ENCODE results near the gene ZNF618.

DNA sequence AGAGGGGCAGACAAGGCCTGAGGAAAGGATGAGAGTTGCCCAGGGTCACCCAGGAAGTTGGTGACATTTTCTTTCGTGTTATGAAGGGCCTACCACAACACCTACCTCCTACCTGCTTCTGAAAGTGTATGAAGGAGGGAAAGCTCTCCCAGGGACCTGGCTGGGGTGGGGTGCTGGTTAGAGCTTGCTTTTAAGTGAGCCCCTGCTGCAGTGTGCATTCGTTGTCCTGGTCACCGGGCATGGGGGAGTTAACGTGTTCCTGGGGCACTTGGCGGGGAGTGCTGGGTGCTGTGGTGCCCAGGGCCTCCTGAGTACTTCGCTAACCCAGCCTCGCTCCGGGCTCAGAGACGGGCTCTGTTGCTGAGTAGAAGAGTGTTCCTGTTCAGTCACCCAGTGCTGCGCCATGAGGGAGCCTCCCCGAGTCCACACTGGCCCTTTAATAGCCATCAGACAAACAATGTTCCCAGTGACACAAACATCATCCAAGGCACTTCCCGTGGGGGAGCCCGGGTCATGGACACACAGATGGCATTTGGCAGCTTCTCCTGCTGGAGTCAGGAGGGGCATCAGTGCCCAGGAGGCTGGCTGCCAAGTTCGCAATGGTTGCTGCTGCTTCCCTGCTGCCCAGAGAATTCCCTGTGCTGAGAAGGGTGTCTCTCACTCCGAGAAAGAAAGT, 116.3 kb downstream of the ZNF618 start:
- TF ChIP-seq, protein P1, sequence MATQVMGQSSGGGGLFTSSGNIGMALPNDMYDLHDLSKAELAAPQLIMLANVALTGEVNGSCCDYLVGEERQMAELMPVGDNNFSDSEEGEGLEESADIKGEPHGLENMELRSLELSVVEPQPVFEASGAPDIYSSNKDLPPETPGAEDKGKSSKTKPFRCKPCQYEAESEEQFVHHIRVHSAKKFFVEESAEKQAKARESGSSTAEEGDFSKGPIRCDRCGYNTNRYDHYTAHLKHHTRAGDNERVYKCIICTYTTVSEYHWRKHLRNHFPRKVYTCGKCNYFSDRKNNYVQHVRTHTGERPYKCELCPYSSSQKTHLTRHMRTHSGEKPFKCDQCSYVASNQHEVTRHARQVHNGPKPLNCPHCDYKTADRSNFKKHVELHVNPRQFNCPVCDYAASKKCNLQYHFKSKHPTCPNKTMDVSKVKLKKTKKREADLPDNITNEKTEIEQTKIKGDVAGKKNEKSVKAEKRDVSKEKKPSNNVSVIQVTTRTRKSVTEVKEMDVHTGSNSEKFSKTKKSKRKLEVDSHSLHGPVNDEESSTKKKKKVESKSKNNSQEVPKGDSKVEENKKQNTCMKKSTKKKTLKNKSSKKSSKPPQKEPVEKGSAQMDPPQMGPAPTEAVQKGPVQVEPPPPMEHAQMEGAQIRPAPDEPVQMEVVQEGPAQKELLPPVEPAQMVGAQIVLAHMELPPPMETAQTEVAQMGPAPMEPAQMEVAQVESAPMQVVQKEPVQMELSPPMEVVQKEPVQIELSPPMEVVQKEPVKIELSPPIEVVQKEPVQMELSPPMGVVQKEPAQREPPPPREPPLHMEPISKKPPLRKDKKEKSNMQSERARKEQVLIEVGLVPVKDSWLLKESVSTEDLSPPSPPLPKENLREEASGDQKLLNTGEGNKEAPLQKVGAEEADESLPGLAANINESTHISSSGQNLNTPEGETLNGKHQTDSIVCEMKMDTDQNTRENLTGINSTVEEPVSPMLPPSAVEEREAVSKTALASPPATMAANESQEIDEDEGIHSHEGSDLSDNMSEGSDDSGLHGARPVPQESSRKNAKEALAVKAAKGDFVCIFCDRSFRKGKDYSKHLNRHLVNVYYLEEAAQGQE (IDR thresholded peaks at IDR 0.05; ENCODE audit: insufficient read depth in 1 of 2, low read depth in 2 of 2, low read length in 1 of 2), result no peak
- TF ChIP-seq POLR2AphosphoS5 (IDR thresholded peaks at IDR 0.05; ENCODE audit: low read depth, low read length) (no peak), CTCF (IDR thresholded peaks at IDR 0.05) (no peak), SIN3A (IDR thresholded peaks at IDR 0.05; ENCODE audit: borderline replicate concordance, insufficient read depth, low read depth, low read length) (no peak)

Measured in Panc1 (cell line).